ENCODE data around the gene EXOC7.

The EXOC7 gene

GRCh38 chr17:76039121-76039520, 64.5 kb downstream of the EXOC7 start:
- Histone ChIP-seq H3K23ac (ENCODE audit: low read depth, low read length, poor library complexity) (no peak overlapping the region), H3K4me3 (ENCODE audit: low read length in 2 of 2) (no peak overlapping the region), H3K36me3 (replicated peaks in 1 of 2; ENCODE audit: control insufficient read depth in 2 of 2, insufficient read depth in 2 of 2, low read length in 2 of 2) (peaks cover 38 to 74% of the 10 kb centered on the region in 2 donors), H3K18ac (ENCODE audit: low read length) (no peak overlapping the region), H3K14ac (ENCODE audit: low read length) (no peak overlapping the region), H2BK15ac (ENCODE audit: low read length) (no peak overlapping the region), H2AK5ac (ENCODE audit: low read depth, low read length) (no peak overlapping the region), H2BK12ac (ENCODE audit: low read length) (no peak overlapping the region), H3K9me3 (replicated peaks in 1 of 2; ENCODE audit: control insufficient read depth in 2 of 2, insufficient read depth in 1 of 2, low read depth in 1 of 2, low read length in 2 of 2) (no peaks in the 10 kb centered on the region), H3K4ac (ENCODE audit: low read length) (no peak overlapping the region), H3K4me1 (ENCODE audit: control insufficient read depth in 2 of 2, insufficient read depth in 1 of 2, low read depth in 1 of 2, low read length in 2 of 2) (peaks cover 0 to 8% of the 10 kb centered on the region in 2 donors), H3K79me1 (ENCODE audit: low read depth, low read length) (no peaks in the 10 kb centered on the region), H3K27me3 (ENCODE audit: control insufficient read depth in 3 of 3, insufficient read depth in 3 of 3, low read depth in 1 of 3, low read length in 3 of 3) (no peaks in the 10 kb centered on the region), H2BK5ac (ENCODE audit: low read length) (no peak overlapping the region), H3K9ac (ENCODE audit: low read depth, low read length, poor library complexity) (no peak overlapping the region), H3K4me2 (ENCODE audit: insufficient read depth, low read length, poor library complexity, severe bottlenecking) (no peak overlapping the region), H2BK120ac (ENCODE audit: low read depth, low read length) (no peak overlapping the region), H2AFZ (ENCODE audit: low read length) (no peak overlapping the region), H3K27ac (replicated peaks; ENCODE audit: low read length) (peak overlapping the region; percentile 12), H4K91ac (ENCODE audit: low read depth, low read length, poor library complexity) (no peak overlapping the region), H4K8ac (ENCODE audit: low read depth, low read length) (no peak overlapping the region)
- WGBS, 2 donors (ENCODE audit: extremely low coverage in 2 of 2, insufficient read length in 2 of 2, insufficient replicate concordance in 1 of 2): no CpG with 5 or more reads among the region's 6 CpGs
- no peak for DNase-seq (ENCODE audit: low spot score)

- H2BK120ac ChIP-seq (ENCODE audit: low read depth, low read length): no peak overlapping the region
- H2BK15ac ChIP-seq (ENCODE audit: low read length): no peak overlapping the region
- no peak overlapping the region for H3K23ac ChIP-seq (ENCODE audit: low read depth, low read length, poor library complexity)
- H3K18ac ChIP-seq (ENCODE audit: low read length): no peak overlapping the region
- no peak overlapping the region for H2BK5ac ChIP-seq (ENCODE audit: low read length)
- no peak overlapping the region for H4K91ac ChIP-seq (ENCODE audit: low read depth, low read length, poor library complexity)
- H2BK12ac ChIP-seq (ENCODE audit: low read length): no peak overlapping the region
- no peak overlapping the region for H3K27ac ChIP-seq (replicated peaks; ENCODE audit: low read length)
- no peak overlapping the region for H3K4me2 ChIP-seq (ENCODE audit: insufficient read depth, low read length, poor library complexity, severe bottlenecking)
- H3K27me3 ChIP-seq (ENCODE audit: control insufficient read depth in 3 of 3, insufficient read depth in 3 of 3, low read depth in 1 of 3, low read length in 3 of 3): no peaks in the 10 kb centered on the region
- H3K14ac ChIP-seq (ENCODE audit: low read length): no peak overlapping the region
- H3K36me3 ChIP-seq (replicated peaks in 1 of 2; ENCODE audit: control insufficient read depth in 2 of 2, insufficient read depth in 2 of 2, low read length in 2 of 2): peaks cover 28 to 63% of the 10 kb centered on the region in 2 donors
- no peak overlapping the region for H3K4ac ChIP-seq (ENCODE audit: low read length)
- no peak overlapping the region for H4K8ac ChIP-seq (ENCODE audit: low read depth, low read length)
- H3K9me3 ChIP-seq (replicated peaks in 1 of 2; ENCODE audit: control insufficient read depth in 2 of 2, insufficient read depth in 1 of 2, low read depth in 1 of 2, low read length in 2 of 2): peaks cover 0 to 8% of the 10 kb centered on the region in 2 donors
- no peak for DNase-seq (ENCODE audit: low spot score)
- no peak overlapping the region for H2AK5ac ChIP-seq (ENCODE audit: low read depth, low read length)
- no peak overlapping the region for H3K4me3 ChIP-seq (ENCODE audit: low read length in 2 of 2)
- no peaks in the 10 kb centered on the region for H3K79me1 ChIP-seq (ENCODE audit: low read depth, low read length)
- WGBS, 2 donors (ENCODE audit: extremely low coverage in 2 of 2, insufficient read length in 2 of 2, insufficient replicate concordance in 1 of 2): no CpG with 5 or more reads among the region's 3 CpGs
- H3K9ac ChIP-seq (ENCODE audit: low read depth, low read length, poor library complexity): no peak overlapping the region
- no peak overlapping the region for H2AFZ ChIP-seq (ENCODE audit: low read length)
- peaks cover 0 to 8% of the 10 kb centered on the region in 2 donors for H3K4me1 ChIP-seq (ENCODE audit: control insufficient read depth in 2 of 2, insufficient read depth in 1 of 2, low read depth in 1 of 2, low read length in 2 of 2)
Observed at GRCh38 chr17:76038050-76038449, 65.5 kb downstream of the EXOC7 start.

GRCh38 chr17:76036497-76037261, 66.9 kb downstream of the EXOC7 start:
- H4K8ac ChIP-seq (ENCODE audit: low read depth, low read length): no peak overlapping the region
- H2BK120ac ChIP-seq (ENCODE audit: low read depth, low read length): no peak overlapping the region
- no peak overlapping the region for H3K14ac ChIP-seq (ENCODE audit: low read length)
- H2AK5ac ChIP-seq (ENCODE audit: low read depth, low read length): no peak overlapping the region
- H3K9me3 ChIP-seq (replicated peaks in 1 of 2; ENCODE audit: control insufficient read depth in 2 of 2, insufficient read depth in 1 of 2, low read depth in 1 of 2, low read length in 2 of 2): peaks cover 0 to 19% of the 10 kb centered on the region in 2 donors
- no peak overlapping the region for H2BK12ac ChIP-seq (ENCODE audit: low read length)
- H3K4ac ChIP-seq (ENCODE audit: low read length): no peak overlapping the region
- H3K18ac ChIP-seq (ENCODE audit: low read length): peak overlapping the region; percentile 68
- H3K27me3 ChIP-seq (ENCODE audit: control insufficient read depth in 3 of 3, insufficient read depth in 3 of 3, low read depth in 1 of 3, low read length in 3 of 3): no peaks in the 10 kb centered on the region
- H3K79me1 ChIP-seq (ENCODE audit: low read depth, low read length): no peaks in the 10 kb centered on the region
- H3K4me3 ChIP-seq (ENCODE audit: low read length in 2 of 2): no peak overlapping the region
- WGBS, 2 donors (ENCODE audit: extremely low coverage in 2 of 2, insufficient read length in 2 of 2, insufficient replicate concordance in 1 of 2): no CpG with 5 or more reads among the region's 22 CpGs
- H3K36me3 ChIP-seq (replicated peaks in 1 of 2; ENCODE audit: control insufficient read depth in 2 of 2, insufficient read depth in 2 of 2, low read length in 2 of 2): peaks cover 25 to 51% of the 10 kb centered on the region in 2 donors
- peak overlapping the region; percentile 75 for H3K23ac ChIP-seq (ENCODE audit: low read depth, low read length, poor library complexity)
- no peak overlapping the region for H3K27ac ChIP-seq (replicated peaks; ENCODE audit: low read length)
- no peak for DNase-seq (ENCODE audit: low spot score)
- no peak overlapping the region for H4K91ac ChIP-seq (ENCODE audit: low read depth, low read length, poor library complexity)
- H2BK5ac ChIP-seq (ENCODE audit: low read length): no peak overlapping the region
- H3K4me2 ChIP-seq (ENCODE audit: insufficient read depth, low read length, poor library complexity, severe bottlenecking): no peak overlapping the region
- H3K4me1 ChIP-seq (ENCODE audit: control insufficient read depth in 2 of 2, insufficient read depth in 1 of 2, low read depth in 1 of 2, low read length in 2 of 2): peaks cover 0 to 8% of the 10 kb centered on the region in 2 donors
- H2BK15ac ChIP-seq (ENCODE audit: low read length): peak overlapping the region; percentile 2
- peak overlapping the region; percentile 68 for H3K9ac ChIP-seq (ENCODE audit: low read depth, low read length, poor library complexity)
- H2AFZ ChIP-seq (ENCODE audit: low read length): no peak overlapping the region

GRCh38 chr17:76034428-76035350, 68.9 kb downstream of the EXOC7 start:
- WGBS, 2 donors (ENCODE audit: extremely low coverage in 2 of 2, insufficient read length in 2 of 2, insufficient replicate concordance in 1 of 2): no CpG with 5 or more reads among the region's 13 CpGs

More at GRCh38 chr17:76034428-76035350, 68.9 kb downstream of the EXOC7 start:
- H2AFZ ChIP-seq (ENCODE audit: low read length): no peak overlapping the region
- H2BK120ac ChIP-seq (ENCODE audit: low read depth, low read length): no peak overlapping the region
- H3K27ac ChIP-seq (replicated peaks; ENCODE audit: low read length): no peak overlapping the region
- no peak overlapping the region for H2BK12ac ChIP-seq (ENCODE audit: low read length)
- H3K9me3 ChIP-seq (replicated peaks in 1 of 2; ENCODE audit: control insufficient read depth in 2 of 2, insufficient read depth in 1 of 2, low read depth in 1 of 2, low read length in 2 of 2): peaks cover 0 to 19% of the 10 kb centered on the region in 2 donors
- no peak overlapping the region for H3K4ac ChIP-seq (ENCODE audit: low read length)
- H2BK15ac ChIP-seq (ENCODE audit: low read length): no peak overlapping the region
- no peak overlapping the region for H4K91ac ChIP-seq (ENCODE audit: low read depth, low read length, poor library complexity)
- H3K4me3 ChIP-seq (ENCODE audit: low read length in 2 of 2): no peak overlapping the region
- no peak for DNase-seq (ENCODE audit: low spot score)
- H2BK5ac ChIP-seq (ENCODE audit: low read length): no peak overlapping the region
- H3K79me1 ChIP-seq (ENCODE audit: low read depth, low read length): no peaks in the 10 kb centered on the region
- H3K27me3 ChIP-seq (ENCODE audit: control insufficient read depth in 3 of 3, insufficient read depth in 3 of 3, low read depth in 1 of 3, low read length in 3 of 3): no peaks in the 10 kb centered on the region
- no peak overlapping the region for H3K23ac ChIP-seq (ENCODE audit: low read depth, low read length, poor library complexity)
- peaks cover 2 to 9% of the 10 kb centered on the region in 2 donors for H3K4me1 ChIP-seq (ENCODE audit: control insufficient read depth in 2 of 2, insufficient read depth in 1 of 2, low read depth in 1 of 2, low read length in 2 of 2)
- no peak overlapping the region for H2AK5ac ChIP-seq (ENCODE audit: low read depth, low read length)
- H3K36me3 ChIP-seq (replicated peaks in 1 of 2; ENCODE audit: control insufficient read depth in 2 of 2, insufficient read depth in 2 of 2, low read length in 2 of 2): peaks cover 7 to 31% of the 10 kb centered on the region in 2 donors
- no peak overlapping the region for H3K18ac ChIP-seq (ENCODE audit: low read length)
- no peak overlapping the region for H3K4me2 ChIP-seq (ENCODE audit: insufficient read depth, low read length, poor library complexity, severe bottlenecking)
- H3K9ac ChIP-seq (ENCODE audit: low read depth, low read length, poor library complexity): peak overlapping the region; percentile 36
- no peak overlapping the region for H3K14ac ChIP-seq (ENCODE audit: low read length)
- no peak overlapping the region for H4K8ac ChIP-seq (ENCODE audit: low read depth, low read length)

Measured in neuronal stem cell (in vitro differentiated cells).